ENCODE measurements around the gene KREMEN1. TPM values are rescaled to one million over a fixed set of nuclear protein-coding genes. Genes with fewer than 3 reads are reported as not detected.

Gene KREMEN1
- total and polyA plus RNA-seq, 9 of the 15 experiments (the other 6 are each of a cell fraction or from before 2014, with no cell fraction given), result 0.69 to 11.5 (median 4.3) TPM

GRCh38 chr22:29201782-29202181 lies 128.9 kb downstream of the KREMEN1 start:
- H3K4me1 ChIP-seq (replicated peaks in 1 of 2; ENCODE audit: control insufficient read depth in 2 of 2, insufficient read depth in 2 of 2, low read length in 2 of 2), result peaks cover 50% of the 10 kb centered on the region in 2 experiments
- no peaks in the 10 kb centered on the region for H3K36me3 ChIP-seq (ENCODE audit: control insufficient read depth, insufficient read depth, low read length)
- no peak overlapping the region for H3K4me3 ChIP-seq
- no TSS peak for BruUV-seq (replicated peaks)
- H3K27me3 ChIP-seq (ENCODE audit: control insufficient read depth in 2 of 2, insufficient read depth in 2 of 2, low read length in 2 of 2), result no peaks in the 10 kb centered on the region
- H2AFZ ChIP-seq (ENCODE audit: low read depth, low read length), result peak overlapping the region; percentile 87
- ChIA-PET POLR2A (interaction anchor here (0.8 to 1.3 kb wide), 4 partner anchors 11 to 402 kb away, joined by 3 to 4 read pairs (median 4); partner anchors contain the start of gene XBP1), CTCF (ENCODE audit: low intra/inter-chr PET ratio) (no interaction called here)
- no peak for ATAC-seq
- H3K9ac ChIP-seq (ENCODE audit: insufficient read depth in 1 of 2, low read depth in 2 of 2, low read length in 2 of 2), result peak overlapping the region; percentile 61 to 74
- H4K20me1 ChIP-seq (replicated peaks; ENCODE audit: control insufficient read depth, insufficient read depth, low read length), result no peaks in the 10 kb centered on the region
- H3K79me2 ChIP-seq (ENCODE audit: control insufficient read depth, insufficient read depth, low read length), result peaks cover 16% of the 10 kb centered on the region; the same call in 2 of the 3 replicates
- H3K27ac ChIP-seq (ENCODE audit: extremely low read depth, low read depth, low read length), result peak overlapping the region; percentile 79
- no peak for FAIRE-seq
- WGBS (ENCODE audit: insufficient coverage, low coverage, missing lambda C conversion rate), result 0% methylated on average over 2 of the region's 7 CpGs
- no peaks in the 10 kb centered on the region for H3K9me1 ChIP-seq (ENCODE audit: control insufficient read depth, insufficient read depth, low read length)
- no peaks in the 10 kb centered on the region for H3K9me3 ChIP-seq (replicated peaks; ENCODE audit: control insufficient read depth, insufficient read depth, low read depth, low read length)
- peak in 1 of 4 experiments; percentile 19 for DNase-seq (ENCODE audit: extremely low read depth in 1 of 4, low spot score in 3 of 4)
- H3K4me2 ChIP-seq (ENCODE audit: insufficient read depth, low read length), result peak overlapping the region; percentile 67
- intact Hi-C loops (cut with micrococcal nuclease) (no loop called here), in situ Hi-C loops (cut with MboI) (no loop called here)
- TF ChIP-seq RBFOX2 (IDR thresholded peaks at IDR 0.05; ENCODE audit: low read depth, low read length), result no peak
- no peak for TF ChIP-seq MCM2 (IDR thresholded peaks at IDR 0.05; ENCODE audit: low read depth)
- no peak for TF ChIP-seq ZBTB43 (CRISPR knock-in tag; IDR thresholded peaks at IDR 0.05)
- TF ChIP-seq TAF7 (tag; IDR thresholded peaks at IDR 0.05), result no peak
- no peak for TF ChIP-seq E4F1 (CRISPR knock-in tag; IDR thresholded peaks at IDR 0.05; ENCODE audit: borderline replicate concordance)
- no peak for TF ChIP-seq PPARD (CRISPR knock-in tag; IDR thresholded peaks at IDR 0.05)
- TF ChIP-seq SIN3A (IDR thresholded peaks at IDR 0.05; ENCODE audit: borderline replicate concordance in 2 of 2, control insufficient read depth in 1 of 2, low read depth in 2 of 2, low read length in 2 of 2), result 0 out of 4 replicates have a peak, but pooled peaks of 1 of the 2 experiments have one; percentile 14
- no peak for TF ChIP-seq RHOXF2B (CRISPR knock-in tag; conservative IDR thresholded peaks at IDR 0.05)
- no peak for TF ChIP-seq IRF9 (tag; IDR thresholded peaks at IDR 0.05)
- TF ChIP-seq PBX2 (CRISPR knock-in tag; IDR thresholded peaks at IDR 0.05; ENCODE audit: low read depth), result no peak
- TF ChIP-seq PBX2 (tag; conservative IDR thresholded peaks at IDR 0.05; ENCODE audit: low read depth), result peak; percentile 78
- TF ChIP-seq ZSCAN32 (CRISPR knock-in tag; IDR thresholded peaks at IDR 0.05), result no peak
